H1 (cell line): ENCODE data around the gene SEMA6A. TPM values are rescaled to one million over a fixed set of nuclear protein-coding genes. Genes with fewer than 3 reads are reported as not detected.

Source experiments
- CTCF ChIA-PET: fragments of 300-600 bp; sonication (Branson Sonifier 250); formaldehyde crosslinking; loops from one replicate; lab custom pipeline; 2021; ENCODE audit not compliant: partially characterized antibody; lab: Charles Lee
- POLR2A ChIA-PET: fragments of 300-600 bp; sonication (Branson Sonifier 250); formaldehyde crosslinking; loops from one replicate; lab custom pipeline; 2021; ENCODE audit warnings: inconsistent platforms; ENCODE audit not compliant: partially characterized antibody; lab: Charles Lee
- DNase-seq, 2 experiments: peaks; one replicate each; pipeline versions ENCODE4 v3.0.0 to v3.0.0-alpha.2; 2010 to 2022; ENCODE audit warnings: low spot score in 2 of 2, low read depth in 1 of 2, mixed read lengths in 1 of 2
- FAIRE-seq: peaks from 2 replicates; lab custom pipeline; 2011; peaks lifted over from hg19 to GRCh38; lab: Jason Lieb, UNC
- H2AFZ ChIP-seq: 2 replicates; pipeline ENCODE4 v1.8.1; 2012; ENCODE audit warnings: low read length, inconsistent platforms
- H2AK5ac ChIP-seq: 2 replicates; pipeline ENCODE4 v1.6.1; 2013; ENCODE audit warnings: low read depth, low read length
- H2BK120ac ChIP-seq: replicated peaks from 2 replicates; pipeline ENCODE3; 2013; ENCODE audit warnings: low read depth, low read length, inconsistent platforms
- H2BK12ac ChIP-seq: 2 replicates; pipeline ENCODE4 v1.6.1; 2013; ENCODE audit warnings: low read depth, low read length
- H2BK15ac ChIP-seq: 2 replicates; pipeline ENCODE4 v1.6.1; 2013; ENCODE audit warnings: low read length
- H2BK20ac ChIP-seq: 2 replicates; pipeline ENCODE4 v1.6.1; 2013; ENCODE audit warnings: low read length
- H2BK5ac ChIP-seq: 2 replicates; pipeline ENCODE4 v1.6.1; 2013; ENCODE audit warnings: low read depth, low read length
- H3K14ac ChIP-seq: 2 replicates; pipeline ENCODE4 v1.6.1; 2013; ENCODE audit warnings: inconsistent platforms; ENCODE audit not compliant: insufficient read length
- H3K18ac ChIP-seq: 2 replicates; pipeline ENCODE4 v1.6.1; 2013; ENCODE audit warnings: low read length; ENCODE audit errors: extremely low read depth
- H3K23ac ChIP-seq: 2 replicates; pipeline ENCODE4 v1.6.1; 2013; ENCODE audit warnings: inconsistent platforms; ENCODE audit not compliant: insufficient read length
- H3K23me2 ChIP-seq: 2 replicates; pipeline ENCODE4 v1.6.1; 2013; ENCODE audit warnings: low read depth, low read length
- H3K27ac ChIP-seq: 2 replicates; pipeline ENCODE4 v1.6.1; 2011; ENCODE audit warnings: low read depth, low read length, inconsistent platforms
- H3K27me3 ChIP-seq, 4 experiments: replicated peaks in 1 of 4; 1 replicate in 1 of 4; 2 replicates in 3 of 4; pipeline versions ENCODE4 v1.6.1 to v1.8.1; 2011 to 2013; ENCODE audit warnings: low read length in 3 of 4, mild to moderate bottlenecking in 3 of 4, inconsistent platforms in 2 of 4, mixed read lengths in 2 of 4, moderate library complexity in 1 of 4; ENCODE audit not compliant: control insufficient read depth in 3 of 4, insufficient read depth in 3 of 4; ENCODE audit errors: extremely low read depth in 1 of 4
- H3K36me3 ChIP-seq, 4 experiments: 2 replicates each; pipeline versions ENCODE4 v1.6.1 to v1.8.1; 2011 to 2013; ENCODE audit warnings: mild to moderate bottlenecking in 4 of 4, low read length in 3 of 4, moderate library complexity in 2 of 4, control low read depth in 1 of 4, inconsistent platforms in 1 of 4; ENCODE audit not compliant: insufficient read depth in 4 of 4, control insufficient read depth in 2 of 4
- H3K4ac ChIP-seq: replicated peaks from 2 replicates; pipeline ENCODE3; 2013; ENCODE audit warnings: low read length, low read depth, mixed read lengths, inconsistent platforms; ENCODE audit not compliant: insufficient read length
- H3K4me1 ChIP-seq, 4 experiments: replicated peaks in 1 of 4; 1 replicate in 1 of 4; 2 replicates in 3 of 4; pipeline versions ENCODE4 v1.6.1 to v1.8.1; 2011 to 2013; ENCODE audit warnings: low read length in 3 of 4, inconsistent platforms in 2 of 4, mixed read lengths in 1 of 4; ENCODE audit not compliant: insufficient read depth in 4 of 4, control insufficient read depth in 3 of 4
- H3K4me2 ChIP-seq, 2 experiments: 2 replicates each; pipeline versions ENCODE4 v1.6.1 to v1.8.1; 2011 to 2013; ENCODE audit warnings: low read depth in 2 of 2, low read length in 2 of 2, control low read depth in 1 of 2, inconsistent platforms in 1 of 2, mild to moderate bottlenecking in 1 of 2; ENCODE audit not compliant: insufficient read depth in 1 of 2
- H3K4me3 ChIP-seq, 4 experiments: fragments of 200-600, 300-600 bp in 1 of 4; sonication (generic), shearing (Covaris generic), sonication (Bioruptor Twin) in 1 of 4; 2 replicates each; pipeline versions ENCODE4 v1.5.1 to v1.8.1; 2011 to 2016; ENCODE audit warnings: low read length in 4 of 4, low read depth in 3 of 4, control low read depth in 2 of 4, inconsistent platforms in 2 of 4, mild to moderate bottlenecking in 2 of 4, mixed read lengths in 1 of 4, moderate library complexity in 1 of 4; ENCODE audit not compliant: insufficient read depth in 2 of 4; ENCODE audit errors: extremely low read depth in 1 of 4
- H3K56ac ChIP-seq: replicated peaks from 2 replicates; pipeline ENCODE3; 2013; ENCODE audit warnings: low read depth, mild to moderate bottlenecking, mixed read lengths, low read length, inconsistent platforms; ENCODE audit not compliant: insufficient read length
- H3K79me1 ChIP-seq: 2 replicates; pipeline ENCODE4 v1.6.1; 2013; ENCODE audit warnings: low read depth, low read length, control low read depth
- H3K79me2 ChIP-seq, 2 experiments: 2 replicates each; pipeline versions ENCODE4 v1.6.1 to v1.8.1; 2012 to 2013; ENCODE audit warnings: low read length in 2 of 2, mild to moderate bottlenecking in 2 of 2, inconsistent platforms in 1 of 2; ENCODE audit not compliant: insufficient read depth in 2 of 2, control insufficient read depth in 1 of 2
- H3K9ac ChIP-seq, 4 experiments: replicated peaks in 1 of 4; 1 replicate in 1 of 4; 2 replicates in 3 of 4; pipeline versions ENCODE4 v1.6.1 to v1.8.1; 2011 to 2013; ENCODE audit warnings: low read depth in 3 of 4, low read length in 3 of 4, control low read depth in 2 of 4, mild to moderate bottlenecking in 2 of 4, moderate library complexity in 2 of 4, inconsistent platforms in 1 of 4; ENCODE audit errors: extremely low read depth in 1 of 4
- H3K9me3 ChIP-seq, 2 experiments: 2 replicates each; pipeline versions ENCODE4 v1.6.1 to v1.8.1; 2012 to 2013; ENCODE audit warnings: mild to moderate bottlenecking in 2 of 2, moderate library complexity in 2 of 2, control low read depth in 1 of 2, inconsistent platforms in 1 of 2, low read depth in 1 of 2, low read length in 1 of 2, mixed read lengths in 1 of 2; ENCODE audit not compliant: insufficient read depth in 2 of 2
- H4K20me1 ChIP-seq, 2 experiments: replicated peaks in 1 of 2; 2 replicates each; pipeline versions ENCODE3 to v1.8.1; 2011 to 2013; ENCODE audit warnings: inconsistent platforms in 2 of 2, low read length in 2 of 2, mild to moderate bottlenecking in 1 of 2; ENCODE audit not compliant: insufficient read depth in 2 of 2, control insufficient read depth in 1 of 2
- H4K5ac ChIP-seq: 2 replicates; pipeline ENCODE4 v1.6.1; 2013; ENCODE audit warnings: low read length, low read depth, mixed read lengths, inconsistent platforms; ENCODE audit not compliant: insufficient read length
- H4K8ac ChIP-seq: 2 replicates; pipeline ENCODE4 v1.8.0; 2013; ENCODE audit warnings: mild to moderate bottlenecking, moderate library complexity, low read length, inconsistent platforms; ENCODE audit not compliant: insufficient read depth; ENCODE audit errors: extremely low read depth
- H4K91ac ChIP-seq: replicated peaks from 2 replicates; pipeline ENCODE3; 2013; ENCODE audit warnings: low read length, mixed read lengths, inconsistent platforms; ENCODE audit not compliant: insufficient read length
- ASH2L ChIP-seq: fragments of 200-600, 300-600 bp; sonication (generic); IDR thresholded peaks from one replicate; pipeline ENCODE4 v1.7.1; 2017; ENCODE audit warnings: low read length
- CBX8 ChIP-seq: fragments of 300-800, 300-1000 bp; sonication (generic); IDR thresholded peaks from 2 replicates; pipeline ENCODE4 v1.7.1; 2016; ENCODE audit warnings: low read depth, low read length, borderline replicate concordance
- CHD2 ChIP-seq: IDR thresholded peaks from 2 replicates; pipeline ENCODE4 v1.6.1; 2012; ENCODE audit warnings: low read length, improper control_type of control experiment
- CREB1 ChIP-seq: IDR thresholded peaks from 2 replicates; pipeline ENCODE4 v1.6.1; 2012; ENCODE audit warnings: inconsistent platforms
- CTBP2 ChIP-seq: IDR thresholded peaks from 2 replicates; pipeline ENCODE4 v1.7.0; 2011; ENCODE audit warnings: borderline replicate concordance, mild to moderate bottlenecking, moderate library complexity, mixed read lengths, low read length; ENCODE audit not compliant: insufficient read depth, insufficient read length
- EP300 ChIP-seq, 2 experiments: IDR thresholded peaks; 1 replicate in 1 of 2; 2 replicates in 1 of 2; pipeline ENCODE4 v1.6.1; 2011 to 2012; ENCODE audit warnings: low read depth in 2 of 2, low read length in 2 of 2, mild to moderate bottlenecking in 2 of 2, borderline replicate concordance in 1 of 2, inconsistent platforms in 1 of 2, moderate library complexity in 1 of 2
- GTF2F1 ChIP-seq: IDR thresholded peaks from 2 replicates; pipeline ENCODE4 v1.6.1; 2012; ENCODE audit warnings: low read depth, low read length, improper control_type of control experiment, borderline replicate concordance
- JUN ChIP-seq: IDR thresholded peaks from 2 replicates; pipeline ENCODE4 v1.6.1; 2011; ENCODE audit warnings: low read depth, mild to moderate bottlenecking, improper control_type of control experiment, low read length
- MAFK ChIP-seq: IDR thresholded peaks from 2 replicates; pipeline ENCODE4 v1.6.1; 2012; ENCODE audit warnings: low read depth, mild to moderate bottlenecking, improper control_type of control experiment, low read length
- RFX5 ChIP-seq: IDR thresholded peaks from 2 replicates; pipeline ENCODE4 v1.6.1; 2011; ENCODE audit warnings: low read depth, low read length, improper control_type of control experiment, borderline replicate concordance
- SIN3A ChIP-seq, 2 experiments: IDR thresholded peaks in 1 of 2; conservative IDR thresholded peaks in 1 of 2; 2 replicates each; pipeline ENCODE4 v1.6.1; 2011 to 2012; ENCODE audit warnings: low read length in 2 of 2, improper control_type of control experiment in 1 of 2, low read depth in 1 of 2, mild to moderate bottlenecking in 1 of 2
- SIX5 ChIP-seq: IDR thresholded peaks from 2 replicates; pipeline ENCODE4 v1.6.1; 2011; ENCODE audit warnings: mild to moderate bottlenecking, low read depth, low read length
- SRF ChIP-seq: IDR thresholded peaks from 2 replicates; pipeline ENCODE4 v1.6.1; 2011; ENCODE audit warnings: mild to moderate bottlenecking, low read depth, low read length, moderate library complexity
- TAF7 ChIP-seq: optimal IDR thresholded peaks from 2 replicates; pipeline ENCODE3; 2011; ENCODE audit warnings: low read depth, mild to moderate bottlenecking, inconsistent platforms, low read length, moderate library complexity, borderline replicate concordance
- WGBS, 2 experiments: shearing (Covaris generic) in 1 of 2; methylation state at CpG; one replicate each; pipeline versions ENCODE4 v1.1.6 to v1.1.7; 2013 to 2015; ENCODE audit warnings: low lambda C conversion rate in 2 of 2, mixed read lengths in 2 of 2, inconsistent platforms in 1 of 2, low coverage in 1 of 2, missing lambda C conversion rate in 1 of 2; ENCODE audit not compliant: insufficient replicate concordance in 2 of 2, insufficient coverage in 1 of 2, insufficient read length in 1 of 2; ENCODE audit errors: extremely low coverage in 1 of 2, missing lambda C conversion rate in 1 of 2; 5-methylcytosine and 5-hydroxymethylcytosine counted together
- polyA plus RNA-seq, 7 experiments: library from polyadenylated mRNA; depleted of rRNA in 3 of 7; stranded (reverse) in 5 of 7; unstranded in 2 of 7; fragments of >200 nt in 5 of 7; fragments of 200-250 nt in 2 of 7; gene quantifications; 1 replicate in 5 of 7; 2 replicates in 1 of 7; 4 replicates in 1 of 7; pipeline versions ENCODE4 v1.2.1 to v1.2.3, GENCODE V29; 2011 to 2013; ENCODE audit warnings: missing spikeins in 2 of 7, mixed read lengths in 2 of 7
- total RNA-seq: library from RNA; stranded (reverse); fragmentation: NEBNext Ultra II Directional; extraction: Animal tissue kit (Norgen Biotek cat#: 25700); gene quantifications from 2 replicates; pipeline ENCODE4 v1.2.1, GENCODE V29; 2021

SEMA6A gene
- total and polyA plus RNA-seq, 2 of the 8 experiments (the other 6 are each of a cell fraction or from before 2014, with no cell fraction given): 78.3 to 277 TPM

GRCh38 chr5:116506488-116506887 is 68.1 kb downstream of the SEMA6A start:
- Histone ChIP-seq H4K20me1 (peaks cover 19 to 20% of the 10 kb centered on the region in 2 experiments), H3K27ac (no peak overlapping the region), H2BK20ac (no peak overlapping the region), H2AK5ac (no peak overlapping the region), H3K36me3 (peaks cover 7 to 36% (median 25%) of the 10 kb centered on the region in 4 experiments), H3K56ac (no peak overlapping the region), H2BK15ac (no peak overlapping the region), H2BK120ac (no peak overlapping the region), H4K91ac (no peak overlapping the region), H3K4me1 (peaks cover 0 to 17% (median 8%) of the 10 kb centered on the region in 4 experiments; a peak in 4 of 7 replicates), H2BK12ac (no peak overlapping the region), H3K23ac (no peak overlapping the region), H2AFZ (no peak overlapping the region), H2BK5ac (no peak overlapping the region), H3K9ac (no peak overlapping the region), H3K79me1 (peaks cover 2% of the 10 kb centered on the region), H3K79me2 (peaks cover 50 to 100% of the 10 kb centered on the region in 2 experiments), H4K8ac (no peak overlapping the region), H3K14ac (no peak overlapping the region), H3K9me3 (no peaks in the 10 kb centered on the region), H3K4me3 (no peak overlapping the region), H3K18ac (no peak overlapping the region), H3K27me3 (no peaks in the 10 kb centered on the region), H3K4ac (no peak overlapping the region), H3K4me2 (no peak overlapping the region), H4K5ac (no peak overlapping the region), H3K23me2 (no peaks in the 10 kb centered on the region; the same call in none of the 2 replicates)
- FAIRE-seq (no peak), DNase-seq (no peak)
- WGBS, 2 experiments: 79% methylated on average over 2 of the region's 2 CpGs; no CpG with 5 or more reads in 1 of the 2 experiments
- ChIA-PET CTCF (interaction anchor here (0.6 to 1.1 kb wide), 3 partner anchors 8 to 63 kb away, joined by 3 to 4 read pairs (median 3); no protein-coding TSS in a partner anchor), POLR2A (interaction anchor here (0.7 kb wide), 1 partner anchor 103 kb away, joined by 3 read pairs; no protein-coding TSS in a partner anchor)
- TF ChIP-seq CTBP2 (no peak), EP300 (IDR thresholded peaks at IDR 0.05; ENCODE audit: borderline replicate concordance in 1 of 2, low read depth in 2 of 2, low read length in 2 of 2) (no peak), TAF7 (no peak), ASH2L (no peak), CHD2 (no peak), CBX8 (no peak), MAFK (no peak), SIX5 (no peak), SRF (no peak), RFX5 (no peak), SIN3A (conservative IDR thresholded peaks at IDR 0.05 in 1 of 2, IDR thresholded peaks at IDR 0.05 in 1 of 2; ENCODE audit: low read depth in 1 of 2, low read length in 2 of 2) (no peak), CREB1 (no peak), JUN (no peak), GTF2F1 (no peak)
